Ovary (tissue), 9 donors: ENCODE data around the gene PMVK. TPM values are rescaled to one million over a fixed set of nuclear protein-coding genes. Genes with fewer than 3 reads are reported as not detected.

Source experiments
- DNase-seq, 5 donors: peaks; one replicate each; pipeline ENCODE4 v3.0.0-alpha.2; 2019 to 2020
- H3K27ac ChIP-seq, 2 donors: fragments of 200-600 bp; one replicate each; pipeline versions ENCODE4 v1.5.1 to v1.8.0; 2019 to 2022
- H3K27me3 ChIP-seq: fragments of 200-600 bp; one replicate; pipeline ENCODE4 v1.8.0; 2022
- H3K36me3 ChIP-seq: fragments of 200-600 bp; sonication (generic); one replicate; pipeline ENCODE4 v1.5.1; 2019
- H3K4me1 ChIP-seq: one replicate; pipeline ENCODE4 v1.8.1; 2013; ENCODE audit warnings: mild to moderate bottlenecking, moderate library complexity; ENCODE audit not compliant: insufficient read depth
- H3K4me3 ChIP-seq: fragments of 200-600 bp; sonication (generic); one replicate; pipeline ENCODE4 v1.5.1; 2017
- H3K9me3 ChIP-seq, 2 donors: fragments of 200-600 bp in 1 of 2; sonication (generic) in 1 of 2; one replicate each; pipeline versions ENCODE4 v1.5.1 to v1.8.1; 2013 to 2019; ENCODE audit warnings: mild to moderate bottlenecking in 1 of 2, moderate library complexity in 1 of 2
- CTCF ChIP-seq, 3 donors: fragments of 450-650 bp in 2 of 3; fragments of 200-600 bp in 1 of 3; IDR thresholded peaks; one replicate each; pipeline versions ENCODE4 v1.5.1 to v1.8.0; 2016 to 2022; ENCODE audit warnings: antibody characterized with exemption in 3 of 3, mild to moderate bottlenecking in 1 of 3
- EP300 ChIP-seq: sonication (generic); formaldehyde crosslinking; IDR thresholded peaks from one replicate; pipeline ENCODE4 v1.6.1; 2017; ENCODE audit warnings: antibody characterized with exemption
- POLR2A ChIP-seq: fragments of 450-650 bp; IDR thresholded peaks from one replicate; pipeline ENCODE4 v1.6.1; 2017; ENCODE audit warnings: antibody characterized with exemption, mild to moderate bottlenecking, moderate library complexity
- WGBS, 3 donors: extraction: QIAGEN DNeasy Blood & Tissue Kit in 1 of 3; methylation state at CpG; one replicate each; pipeline versions ENCODE4 v1.1.5 to v1.1.7; 2013 to 2017; 5-methylcytosine and 5-hydroxymethylcytosine counted together
- intact Hi-C, 4 donors: fragments of 100-400 bp; cut with DNase I; formaldehyde crosslinking; loops; one replicate each; pipeline versions ENCODE4 v1.11.0 to v1.15.1; 2022 to 2023
- polyA plus RNA-seq, 2 donors: library from polyadenylated mRNA; stranded (reverse); fragments of 200-250 nt in 1 of 2; fragments of 350-450 nt in 1 of 2; fragmentation: Illumina TruSeq in 1 of 2; extraction: RNeasy Lipid Tissue Mini Kit (QIAGEN cat#74804) in 1 of 2; gene quantifications; one replicate each; pipeline ENCODE4 v1.2.3, GENCODE V29; 2013 to 2014
- total RNA-seq, 7 donors: library from RNA; depleted of rRNA in 2 of 7; stranded (reverse); fragments of >200 nt in 2 of 7; fragmentation: NEBNext Ultra II Directional in 3 of 7; extraction: Animal tissue kit (Norgen Biotek cat#: 25700) in 3 of 7; gene quantifications; one replicate each; pipeline versions ENCODE4 v1.1.0 to v1.2.4, GENCODE V29; 2016 to 2023
- donor health status: DM: no; HTN: no; CAD: no; lungs with moderate emphysema.
- donor health status: DM: no; HTN: no; CAD: no.
- donor health status: Bipolar disorder and iron deficiency.
- donor health status: DM: yes; HTN: yes; CAD: no.
- donor health status: DM: no; HTN: no; CAD: no.
- donor health status: DM: yes; HTN: yes; CAD: no.

PMVK gene
- total and polyA plus RNA-seq, 9 donors: 8.6 to 50.7 (median 30.6) TPM

DNA sequence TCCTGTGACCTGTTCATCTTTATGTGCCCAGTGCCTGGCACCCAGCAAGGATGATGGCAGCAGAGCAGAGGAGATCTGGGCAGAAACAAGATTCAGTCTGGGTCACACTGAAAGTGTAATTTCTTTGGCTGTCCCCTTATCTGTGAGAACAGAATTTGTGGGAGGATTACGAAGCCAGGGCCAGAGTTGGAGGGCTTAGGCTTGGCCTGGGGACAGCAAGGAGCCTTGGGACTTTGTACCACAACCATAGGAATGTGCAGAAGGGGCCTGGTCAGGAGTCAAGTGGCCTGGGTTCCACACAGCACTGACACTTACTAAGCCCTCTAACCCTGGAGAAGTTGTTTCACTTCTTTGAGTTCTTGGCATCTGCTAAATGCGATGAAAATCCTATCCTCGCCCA, 12.8 kb downstream of the PMVK start:
- no peak overlapping the region for H3K4me3 ChIP-seq
- H3K36me3 ChIP-seq: no peaks in the 10 kb centered on the region
- H3K27me3 ChIP-seq: no peaks in the 10 kb centered on the region
- DNase-seq: no peak
- TF ChIP-seq EP300: no peak
- no peak for TF ChIP-seq POLR2A
- TF ChIP-seq CTCF (IDR thresholded peaks at IDR 0.05): no peak
- no peaks in the 10 kb centered on the region for H3K9me3 ChIP-seq
- 77 to 85% (median 81%) methylated on average over 3 of the region's 3 CpGs for WGBS, 3 donors
- no peak overlapping the region for H3K27ac ChIP-seq
- intact Hi-C loops: no loop called here
- no peaks in the 10 kb centered on the region for H3K4me1 ChIP-seq

DNA sequence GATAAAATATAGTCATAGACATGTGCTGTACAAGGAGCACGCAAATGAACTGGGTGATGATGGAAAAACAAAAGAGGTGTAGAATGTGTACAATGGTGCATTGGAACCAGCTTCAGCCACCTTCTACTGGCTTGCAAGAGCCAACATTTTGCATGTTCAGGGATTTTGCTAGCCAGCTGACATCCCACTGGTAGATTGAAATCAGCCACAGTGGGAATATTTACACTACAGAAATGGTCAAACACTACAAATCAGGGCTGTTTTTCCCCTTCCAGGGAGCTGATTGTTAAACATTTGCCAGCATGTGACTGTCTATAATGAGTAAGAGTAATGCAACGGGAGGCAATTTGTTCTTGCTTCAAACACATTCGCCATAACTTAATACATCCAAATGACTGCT, 23.2 kb downstream of the PMVK start:
- Histone ChIP-seq H3K27ac (no peak overlapping the region), H3K27me3 (no peaks in the 10 kb centered on the region), H3K36me3 (no peaks in the 10 kb centered on the region), H3K4me3 (no peak overlapping the region), H3K9me3 (no peaks in the 10 kb centered on the region), H3K4me1 (peaks cover 2% of the 10 kb centered on the region)
- TF ChIP-seq EP300 (no peak), POLR2A (no peak)
- WGBS, 3 donors: 85 to 88% (median 87%) methylated on average over 3 of the region's 3 CpGs
- intact Hi-C loops: no loop called here
- DNase-seq: no peak

GRCh38 chr1:154912755-154913154, 23.8 kb downstream of the PMVK start:
- no peak overlapping the region for H3K4me3 ChIP-seq
- no peak for TF ChIP-seq CTCF (IDR thresholded peaks at IDR 0.05)
- no peak for TF ChIP-seq EP300
- TF ChIP-seq POLR2A: no peak
- H3K27me3 ChIP-seq: no peaks in the 10 kb centered on the region
- no peak for DNase-seq
- WGBS, 3 donors: 93 to 97% (median 93%) methylated on average over 2 of the region's 2 CpGs
- H3K36me3 ChIP-seq: no peaks in the 10 kb centered on the region
- H3K4me1 ChIP-seq: peaks cover 2% of the 10 kb centered on the region
- intact Hi-C loops: no loop called here
- no peaks in the 10 kb centered on the region for H3K9me3 ChIP-seq
- no peak overlapping the region for H3K27ac ChIP-seq

GRCh38 chr1:154911691-154912550, 24.6 kb downstream of the PMVK start:
- intact Hi-C loops: no loop called here
- peaks cover 2% of the 10 kb centered on the region for H3K4me1 ChIP-seq
- no peaks in the 10 kb centered on the region for H3K27me3 ChIP-seq
- TF ChIP-seq EP300: no peak
- TF ChIP-seq CTCF (IDR thresholded peaks at IDR 0.05): no peak
- TF ChIP-seq POLR2A: no peak
- H3K27ac ChIP-seq: no peak overlapping the region
- H3K4me3 ChIP-seq: no peak overlapping the region
- DNase-seq: peak in 1 of 5 donors; percentile 56
- no peaks in the 10 kb centered on the region for H3K36me3 ChIP-seq
- H3K9me3 ChIP-seq: no peaks in the 10 kb centered on the region
- WGBS, 3 donors: 84 to 88% (median 85%) methylated on average over 8 of the region's 8 CpGs

DNA sequence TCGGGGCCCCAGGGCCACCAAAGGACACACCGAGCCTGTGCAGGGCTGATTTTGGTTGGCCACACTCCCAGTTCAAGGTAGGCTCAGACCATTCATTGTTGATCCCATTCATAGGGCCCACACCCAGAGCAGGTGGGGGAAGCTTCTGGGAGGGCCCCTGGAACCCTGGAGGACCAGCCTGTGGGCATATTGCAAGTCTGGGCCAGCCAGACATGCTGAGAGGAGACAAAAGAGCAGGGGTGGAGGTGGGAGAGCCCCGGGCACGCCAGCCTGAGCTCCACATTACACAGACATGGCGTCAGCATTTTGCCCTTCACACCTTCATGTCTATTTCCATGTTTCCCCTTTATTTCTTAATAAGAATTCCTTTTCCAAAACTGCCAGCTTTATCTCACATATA, 25.7 kb downstream of the PMVK start:
- Histone ChIP-seq H3K4me3 (no peak overlapping the region), H3K9me3 (no peaks in the 10 kb centered on the region), H3K36me3 (no peaks in the 10 kb centered on the region), H3K4me1 (peaks cover 2% of the 10 kb centered on the region), H3K27me3 (no peaks in the 10 kb centered on the region), H3K27ac (no peak overlapping the region)
- intact Hi-C loops: no loop called here
- WGBS, 3 donors: 89 to 93% (median 89%) methylated on average over 5 of the region's 5 CpGs
- DNase-seq: no peak
- TF ChIP-seq EP300: no peak
- no peak for TF ChIP-seq POLR2A
- no peak for TF ChIP-seq CTCF (IDR thresholded peaks at IDR 0.05)
